Body of pancreas (tissue), 4 donors: ENCODE data around the gene SLC26A8.

Source experiments
- POLR2A ChIP-seq, 3 donors: fragments of 450-650 bp; IDR thresholded peaks; one replicate each; pipeline ENCODE4 v1.6.1; 2016; ENCODE audit warnings: antibody characterized with exemption in 3 of 3, mild to moderate bottlenecking in 2 of 3
- TF ChIP-seq, protein P1 (sequence below), 7 experiments: fragments of 450-650 bp in 4 of 7; fragments of 200-600 bp in 3 of 7; sonication (generic) in 3 of 7; IDR thresholded peaks; one replicate each; pipeline ENCODE4 v1.5.1; 2016 to 2019; ENCODE audit warnings: antibody characterized with exemption in 7 of 7

DNA sequence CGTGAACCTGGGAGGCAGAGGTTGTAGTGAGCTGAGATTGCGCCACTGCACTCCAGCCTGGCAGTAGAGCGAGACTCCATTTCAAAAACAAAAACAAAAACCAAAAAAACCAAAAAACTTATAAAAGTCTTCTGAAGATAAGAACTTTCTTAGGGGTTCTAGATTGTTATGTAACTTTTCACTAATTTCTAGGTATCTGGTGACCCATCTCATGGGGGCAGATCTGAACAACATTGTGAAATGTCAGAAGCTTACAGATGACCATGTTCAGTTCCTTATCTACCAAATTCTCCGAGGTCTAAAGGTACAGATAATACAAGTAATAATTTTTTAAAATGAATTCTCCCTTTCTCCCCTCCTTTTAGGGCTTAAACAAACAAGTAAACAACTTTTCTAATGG, 48.2 kb upstream of the SLC26A8 start:
- TF ChIP-seq POLR2A (IDR thresholded peaks at IDR 0.05): no peak
- TF ChIP-seq, protein P1, sequence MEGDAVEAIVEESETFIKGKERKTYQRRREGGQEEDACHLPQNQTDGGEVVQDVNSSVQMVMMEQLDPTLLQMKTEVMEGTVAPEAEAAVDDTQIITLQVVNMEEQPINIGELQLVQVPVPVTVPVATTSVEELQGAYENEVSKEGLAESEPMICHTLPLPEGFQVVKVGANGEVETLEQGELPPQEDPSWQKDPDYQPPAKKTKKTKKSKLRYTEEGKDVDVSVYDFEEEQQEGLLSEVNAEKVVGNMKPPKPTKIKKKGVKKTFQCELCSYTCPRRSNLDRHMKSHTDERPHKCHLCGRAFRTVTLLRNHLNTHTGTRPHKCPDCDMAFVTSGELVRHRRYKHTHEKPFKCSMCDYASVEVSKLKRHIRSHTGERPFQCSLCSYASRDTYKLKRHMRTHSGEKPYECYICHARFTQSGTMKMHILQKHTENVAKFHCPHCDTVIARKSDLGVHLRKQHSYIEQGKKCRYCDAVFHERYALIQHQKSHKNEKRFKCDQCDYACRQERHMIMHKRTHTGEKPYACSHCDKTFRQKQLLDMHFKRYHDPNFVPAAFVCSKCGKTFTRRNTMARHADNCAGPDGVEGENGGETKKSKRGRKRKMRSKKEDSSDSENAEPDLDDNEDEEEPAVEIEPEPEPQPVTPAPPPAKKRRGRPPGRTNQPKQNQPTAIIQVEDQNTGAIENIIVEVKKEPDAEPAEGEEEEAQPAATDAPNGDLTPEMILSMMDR (IDR thresholded peaks at IDR 0.05): no peak
